ENCODE data around the gene RPEL1.

Gene RPEL1

GRCh38 chr10:103295374-103296015 lies 49.8 kb downstream of the RPEL1 start:
- H3K4me3 ChIP-seq (ENCODE audit: insufficient read depth, low read depth, low read length, poor library complexity, severe bottlenecking) = no peak overlapping the region
- no peaks in the 10 kb centered on the region for H3K4me1 ChIP-seq (ENCODE audit: control insufficient read depth, insufficient read depth, low read length, poor library complexity, severe bottlenecking)
- no peaks in the 10 kb centered on the region for H3K9me3 ChIP-seq (ENCODE audit: control insufficient read depth, low read length)
- H3K27me3 ChIP-seq (replicated peaks; ENCODE audit: control insufficient read depth, insufficient read depth, low read length, poor library complexity, severe bottlenecking) = no peaks in the 10 kb centered on the region
- H3K27ac ChIP-seq (ENCODE audit: insufficient read depth, low read length, poor library complexity, severe bottlenecking) = no peak overlapping the region
- DNase-seq = no peak
- H3K36me3 ChIP-seq (ENCODE audit: control insufficient read depth, insufficient read depth, low read length) = no peaks in the 10 kb centered on the region
